PC-9 (cell line): ENCODE measurements around the gene DKK3.

ENCODE experiments used
- EZH2 ChIP-seq: fragments of 200-600 bp; sonication (generic); IDR thresholded peaks from 2 replicates; pipeline ENCODE4 v1.8.0; 2017; ENCODE audit warnings: antibody characterized with exemption, low read depth
- TF ChIP-seq, protein P1 (sequence below): fragments of 200-600 bp; sonication (generic); conservative IDR thresholded peaks from 2 replicates; pipeline ENCODE4 v1.6.1; 2017; ENCODE audit warnings: mixed run types, antibody characterized with exemption, mild to moderate bottlenecking, moderate library complexity

DNA sequence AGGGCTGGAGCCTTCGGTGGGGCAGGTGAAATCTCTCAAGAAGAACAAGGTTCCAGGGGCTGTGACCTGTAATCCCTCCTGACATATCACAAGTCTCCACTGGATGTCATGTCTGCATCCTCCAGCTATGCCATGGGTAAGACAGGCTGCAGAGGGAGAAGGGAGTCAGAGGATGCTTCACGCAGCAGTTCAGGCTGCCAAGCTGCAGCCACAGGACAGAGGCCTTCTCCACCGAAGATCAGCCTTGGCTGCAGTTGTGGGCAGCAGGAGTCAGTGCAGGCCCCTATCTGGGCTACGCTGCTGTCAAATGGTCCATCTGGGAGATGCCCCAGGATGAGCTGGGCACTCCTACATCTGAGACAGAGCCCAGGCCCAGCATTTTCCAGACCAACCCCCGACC, 25.0 kb downstream of the DKK3 start:
- TF ChIP-seq, protein P1, sequence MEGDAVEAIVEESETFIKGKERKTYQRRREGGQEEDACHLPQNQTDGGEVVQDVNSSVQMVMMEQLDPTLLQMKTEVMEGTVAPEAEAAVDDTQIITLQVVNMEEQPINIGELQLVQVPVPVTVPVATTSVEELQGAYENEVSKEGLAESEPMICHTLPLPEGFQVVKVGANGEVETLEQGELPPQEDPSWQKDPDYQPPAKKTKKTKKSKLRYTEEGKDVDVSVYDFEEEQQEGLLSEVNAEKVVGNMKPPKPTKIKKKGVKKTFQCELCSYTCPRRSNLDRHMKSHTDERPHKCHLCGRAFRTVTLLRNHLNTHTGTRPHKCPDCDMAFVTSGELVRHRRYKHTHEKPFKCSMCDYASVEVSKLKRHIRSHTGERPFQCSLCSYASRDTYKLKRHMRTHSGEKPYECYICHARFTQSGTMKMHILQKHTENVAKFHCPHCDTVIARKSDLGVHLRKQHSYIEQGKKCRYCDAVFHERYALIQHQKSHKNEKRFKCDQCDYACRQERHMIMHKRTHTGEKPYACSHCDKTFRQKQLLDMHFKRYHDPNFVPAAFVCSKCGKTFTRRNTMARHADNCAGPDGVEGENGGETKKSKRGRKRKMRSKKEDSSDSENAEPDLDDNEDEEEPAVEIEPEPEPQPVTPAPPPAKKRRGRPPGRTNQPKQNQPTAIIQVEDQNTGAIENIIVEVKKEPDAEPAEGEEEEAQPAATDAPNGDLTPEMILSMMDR, result no peak
- no peak for TF ChIP-seq EZH2
